AG09309 (cell line): ENCODE data around the gene NAT8L.

Experiments used
- DNase-seq: peaks from one replicate; pipeline ENCODE4 v3.0.0-alpha.2; 2010; ENCODE audit warnings: low read depth
- H3K4me3 ChIP-seq: 2 replicates; pipeline ENCODE4 v1.5.1; 2011; ENCODE audit warnings: mild to moderate bottlenecking, low read depth, low read length, moderate library complexity; ENCODE audit not compliant: control insufficient read depth
- CTCF ChIP-seq: IDR thresholded peaks from 2 replicates; pipeline ENCODE4 v1.5.1; 2011; ENCODE audit warnings: mild to moderate bottlenecking, low read depth, low read length, inconsistent platforms; ENCODE audit not compliant: insufficient read depth, control insufficient read depth; ENCODE audit errors: missing control alignments

Gene NAT8L

GRCh38 chr4:2094545-2094944 lies 35.4 kb downstream of the NAT8L start:
- no peak for DNase-seq
- no peak for TF ChIP-seq CTCF
- no peak overlapping the region for H3K4me3 ChIP-seq

GRCh38 chr4:2095236-2096072 lies 36.3 kb downstream of the NAT8L start:
- TF ChIP-seq CTCF: no peak
- H3K4me3 ChIP-seq: no peak overlapping the region
- no peak for DNase-seq

- no peak for DNase-seq
- TF ChIP-seq CTCF: no peak
- H3K4me3 ChIP-seq: no peak overlapping the region
Observed at GRCh38 chr4:2096073-2096609, 37.0 kb downstream of the NAT8L start.

GRCh38 chr4:2101346-2102044 lies 42.4 kb downstream of the NAT8L start:
- no peak overlapping the region for H3K4me3 ChIP-seq
- TF ChIP-seq CTCF: no peak
- DNase-seq: no peak

GRCh38 chr4:2102045-2102883 lies 43.1 kb downstream of the NAT8L start:
- H3K4me3 ChIP-seq: no peak overlapping the region
- no peak for DNase-seq
- no peak for TF ChIP-seq CTCF

GRCh38 chr4:2103127-2103842 lies 44.2 kb downstream of the NAT8L start:
- DNase-seq: no peak
- no peak for TF ChIP-seq CTCF
- no peak overlapping the region for H3K4me3 ChIP-seq
